ENCODE measurements around the gene FUOM.

DNA sequence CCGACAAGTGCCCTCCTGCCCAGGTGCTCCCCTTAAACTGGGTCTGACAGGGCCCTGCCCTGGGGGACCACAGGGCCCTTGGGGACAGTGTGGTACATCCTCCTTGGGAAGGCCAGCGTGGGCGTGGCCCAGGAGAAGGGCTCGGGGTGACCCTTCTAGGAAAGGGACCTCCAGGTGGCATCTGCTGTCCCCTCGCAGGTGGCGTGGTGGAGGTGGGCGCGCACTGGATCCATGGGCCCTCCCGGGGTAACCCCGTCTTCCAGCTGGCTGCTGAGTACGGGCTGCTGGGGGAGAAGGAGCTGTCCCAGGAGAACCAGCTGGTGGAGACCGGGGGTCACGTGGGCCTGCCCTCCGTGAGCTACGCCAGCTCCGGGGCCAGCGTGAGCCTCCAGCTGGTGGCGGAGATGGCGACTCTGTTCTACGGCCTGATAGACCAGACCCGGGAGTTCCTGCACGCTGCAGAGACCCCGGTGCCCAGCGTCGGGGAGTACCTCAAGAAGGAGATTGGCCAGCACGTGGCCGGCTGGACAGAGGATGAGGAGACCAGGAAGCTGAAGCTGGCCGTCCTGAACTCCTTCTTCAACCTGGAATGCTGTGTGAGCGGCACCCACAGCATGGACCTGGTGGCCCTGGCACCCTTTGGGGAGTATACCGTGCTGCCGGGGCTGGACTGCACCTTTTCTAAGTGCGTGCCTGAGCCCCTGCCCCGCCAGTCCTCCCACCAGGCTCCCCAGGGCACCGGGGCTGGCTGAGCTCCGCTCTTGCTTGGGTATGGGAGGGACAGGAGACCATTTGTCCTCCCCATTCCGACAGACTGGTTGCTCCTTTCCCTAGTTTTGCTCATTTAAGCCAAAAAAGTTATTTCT, 22.2 kb upstream of the FUOM start:
- TF ChIP-seq ZNF274 (IDR thresholded peaks at IDR 0.05; ENCODE audit: low read depth, low read length) (no peak), YY1 (IDR thresholded peaks at IDR 0.05; ENCODE audit: insufficient read depth, insufficient read length) (no peak), SUZ12 (IDR thresholded peaks at IDR 0.05; ENCODE audit: extremely low read depth, insufficient read depth, insufficient read length) (no peak)
